GM19452 (cell line): ENCODE results near the gene SSTR4.
"Not testable (repeated sequence)": the region's sequence is repeated elsewhere in the genome, so short reads cannot be mapped to it uniquely, and the experiment has no call there.

ENCODE experiments used
- ATAC-seq: cut with Tn5 transposase; IDR thresholded peaks from one replicate; pipeline ENCODE4 v1.9.1; 2021; ENCODE audit not compliant: unreplicated experiment

Gene SSTR4

DNA sequence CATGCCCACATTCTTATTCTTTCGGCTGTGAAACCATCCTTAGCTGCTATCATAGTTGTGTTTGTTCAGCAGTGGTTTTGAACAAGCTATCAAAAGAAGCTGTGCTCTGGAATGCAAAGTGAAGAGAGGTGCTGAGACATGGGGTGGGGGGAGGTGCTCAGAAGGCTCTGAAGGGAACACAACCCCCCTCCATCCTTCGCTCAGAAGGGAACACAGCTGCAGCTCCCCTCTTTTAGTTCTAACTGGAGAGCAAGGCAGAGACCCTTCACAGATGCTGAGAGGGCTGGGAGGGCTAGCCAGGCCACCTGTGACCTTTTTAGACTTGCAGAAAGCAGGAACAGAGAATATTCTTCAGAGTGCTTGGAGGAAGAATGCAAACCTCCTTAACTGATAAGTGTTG lies 17.6 kb upstream of the SSTR4 start:
- no peak for ATAC-seq

- no peak for ATAC-seq
Observed at GRCh38 chr20:23018432-23018831, 16.7 kb upstream of the SSTR4 start.

GRCh38 chr20:23018941-23019340 lies 16.2 kb upstream of the SSTR4 start:
- no peak for ATAC-seq

DNA sequence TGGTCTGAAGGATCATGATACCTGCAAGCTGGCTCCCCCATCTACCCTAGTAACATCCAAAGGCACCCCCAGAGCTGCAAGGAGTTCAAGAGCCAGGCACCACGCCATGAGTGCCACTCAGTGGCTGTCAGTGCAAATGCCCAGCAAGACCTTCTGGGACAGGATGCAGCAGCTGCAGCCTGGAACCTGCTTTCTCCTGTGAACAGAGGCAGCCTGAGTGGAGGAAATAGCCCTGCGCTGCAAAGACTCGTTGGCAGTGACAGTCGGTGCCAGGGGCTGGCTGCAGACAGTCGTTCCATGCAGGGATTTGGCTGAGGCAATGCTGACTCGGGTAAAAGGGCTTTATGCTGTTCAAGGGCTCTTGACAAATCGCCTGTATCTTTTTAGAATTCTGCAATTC lies 15.7 kb upstream of the SSTR4 start:
- ATAC-seq = no peak

DNA sequence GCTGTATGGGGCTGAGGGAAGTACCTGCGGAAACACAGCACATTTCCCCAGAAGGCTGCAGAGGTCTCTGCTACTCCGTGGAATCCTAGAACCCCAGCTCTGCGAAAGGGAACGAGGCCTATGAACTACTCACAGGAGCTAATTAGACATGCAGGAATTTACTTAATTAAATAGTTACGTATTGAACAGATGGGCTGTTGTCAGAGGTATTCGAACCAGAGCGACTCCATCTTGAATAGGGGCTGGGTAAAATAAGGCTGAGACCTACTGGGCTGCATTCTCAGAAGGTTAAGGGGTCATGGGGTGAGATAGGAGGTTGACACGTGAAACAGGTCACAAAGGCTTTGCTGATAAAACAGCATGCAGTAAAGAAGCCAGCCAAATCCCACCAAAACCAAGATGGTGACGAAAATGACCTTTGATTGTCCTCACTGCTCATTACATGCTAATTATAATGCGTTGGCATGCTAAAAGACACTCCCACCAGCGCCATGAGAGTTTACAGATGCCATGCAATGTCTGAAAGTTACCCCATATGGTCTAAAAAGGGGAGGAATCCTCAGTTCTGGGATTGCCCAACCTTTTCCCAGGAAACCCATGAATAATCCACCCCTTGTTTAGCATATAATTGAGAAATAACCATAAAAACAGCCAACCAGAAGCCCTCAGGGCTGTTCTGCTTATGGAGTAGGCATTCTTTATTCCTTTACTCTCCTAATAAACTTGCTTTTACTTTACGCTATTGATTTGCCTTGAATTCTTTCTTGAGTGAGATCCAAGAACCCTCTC lies 14.7 kb upstream of the SSTR4 start:
- no peak for ATAC-seq

DNA sequence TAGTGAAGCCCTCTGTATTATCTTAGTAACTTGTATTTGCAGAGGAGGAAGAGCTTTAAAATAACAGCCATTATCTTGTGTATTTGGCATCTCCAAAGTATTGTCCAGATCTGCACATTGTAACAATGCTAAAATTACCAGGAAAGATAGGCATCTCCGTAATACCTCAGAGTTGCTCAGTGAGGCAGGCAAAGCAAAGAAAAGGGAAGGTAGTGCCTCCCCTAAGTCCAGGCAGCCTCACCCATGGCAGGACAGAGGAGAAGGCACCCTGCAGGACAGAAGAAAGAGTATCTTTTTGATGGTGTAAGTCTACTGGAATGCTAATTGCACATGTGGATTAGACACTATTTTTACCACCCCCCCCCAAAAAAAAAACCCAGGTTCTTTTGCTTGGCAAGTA lies 13.6 kb upstream of the SSTR4 start:
- ATAC-seq = no peak

- ATAC-seq = no peak
Observed at GRCh38 chr20:23021951-23022350, 13.2 kb upstream of the SSTR4 start.

GRCh38 chr20:23022849-23023248 lies 12.3 kb upstream of the SSTR4 start:
- ATAC-seq = no peak

DNA sequence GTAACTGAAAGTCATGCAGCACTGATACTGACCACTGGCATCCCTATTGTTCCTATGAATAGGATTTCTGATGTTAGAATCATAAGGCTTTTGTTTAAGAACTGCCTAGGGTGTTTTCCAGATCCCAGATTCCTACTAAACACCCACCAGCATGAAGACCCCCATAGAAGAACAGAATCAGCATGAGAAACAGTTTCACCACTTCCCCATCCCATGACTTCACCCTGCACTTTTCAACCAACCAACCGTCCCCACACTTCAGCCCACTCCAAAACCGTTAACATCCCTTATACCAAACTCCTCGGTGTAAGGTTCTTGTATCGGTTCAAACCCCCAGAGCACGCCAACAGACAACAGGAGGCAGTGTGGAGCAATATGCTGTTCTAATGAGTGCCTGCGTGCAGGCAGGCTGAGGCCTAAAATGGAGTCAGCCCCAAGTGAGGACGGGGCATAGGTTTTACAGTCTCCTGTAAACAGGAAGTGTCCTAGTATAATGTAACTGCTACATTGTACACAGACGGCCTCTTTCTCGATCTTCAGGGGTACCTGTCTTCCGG lies 11.4 kb upstream of the SSTR4 start:
- no peak for ATAC-seq

- ATAC-seq = no peak
Observed at GRCh38 chr20:23024701-23025100, 10.4 kb upstream of the SSTR4 start.

GRCh38 chr20:23025503-23025902 lies 9.6 kb upstream of the SSTR4 start:
- not testable (repeated sequence) for ATAC-seq

GRCh38 chr20:23027721-23028120 lies 7.4 kb upstream of the SSTR4 start:
- no peak for ATAC-seq

DNA sequence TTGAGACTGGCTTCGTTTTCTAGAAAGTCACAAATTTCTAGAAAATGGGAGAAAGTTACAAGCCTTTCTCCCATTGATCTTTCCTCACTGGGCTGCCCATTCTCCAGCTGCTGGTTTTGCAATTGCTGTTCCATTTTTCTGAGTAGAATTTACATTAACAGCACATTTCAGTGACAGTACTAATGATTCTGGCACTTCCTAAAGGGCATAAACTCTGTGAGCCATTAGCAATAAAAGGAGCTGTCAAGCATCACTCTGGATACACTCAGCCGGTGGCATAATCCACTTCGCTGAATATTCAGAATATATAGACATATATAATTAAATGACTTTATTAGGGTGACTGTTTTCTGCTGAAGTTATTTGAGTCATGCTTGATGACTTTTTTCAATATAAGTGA lies 6.7 kb upstream of the SSTR4 start:
- ATAC-seq = no peak

- no peak for ATAC-seq
Observed at GRCh38 chr20:23029324-23029723, 5.8 kb upstream of the SSTR4 start.

DNA sequence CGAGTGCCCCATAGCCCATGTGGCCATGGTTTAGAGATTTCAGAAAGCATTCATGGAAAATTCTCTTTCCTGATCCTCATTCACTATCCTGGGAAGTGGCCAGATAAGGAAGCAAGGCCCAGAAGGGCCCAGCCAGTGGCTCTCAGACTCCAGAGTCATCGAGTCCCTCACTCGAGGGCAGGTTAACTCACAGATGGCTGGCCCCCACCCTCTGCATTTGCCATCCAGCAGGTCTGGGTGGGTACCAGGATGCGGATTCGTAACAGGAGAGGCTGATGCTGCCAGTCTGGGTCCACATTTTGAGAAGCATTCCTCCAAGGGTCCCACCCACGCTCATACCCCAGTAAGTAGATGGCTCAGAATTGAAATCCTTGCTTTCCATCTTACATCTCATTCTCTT lies 3.8 kb upstream of the SSTR4 start:
- no peak for ATAC-seq

- no peak for ATAC-seq
Observed at GRCh38 chr20:23032056-23032749, 2.9 kb upstream of the SSTR4 start.

GRCh38 chr20:23032750-23033078 lies 2.4 kb upstream of the SSTR4 start:
- no peak for ATAC-seq

DNA sequence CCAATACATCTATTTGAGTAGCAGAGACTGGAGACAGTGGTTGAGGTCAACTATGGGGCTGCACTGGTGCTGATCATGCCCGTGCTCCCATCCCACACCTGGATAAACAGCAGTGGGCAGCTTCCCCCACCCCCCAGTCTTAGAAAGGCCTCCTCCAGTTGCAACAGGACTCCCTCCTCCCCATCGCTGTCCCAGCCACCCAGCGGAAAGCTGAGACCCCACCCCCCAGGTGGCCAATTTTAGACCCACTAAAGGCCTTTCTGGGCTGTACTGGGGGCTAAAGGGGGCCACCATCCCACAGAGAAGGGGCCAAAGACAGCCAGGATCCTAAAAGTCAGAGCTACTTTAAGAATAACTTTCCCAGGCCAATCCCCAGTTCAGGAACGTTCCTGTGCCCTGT lies 1.2 kb upstream of the SSTR4 start:
- ATAC-seq = no peak

GRCh38 chr20:23035731-23036130 lies 619 bp downstream of the SSTR4 start:
- ATAC-seq = no peak

DNA sequence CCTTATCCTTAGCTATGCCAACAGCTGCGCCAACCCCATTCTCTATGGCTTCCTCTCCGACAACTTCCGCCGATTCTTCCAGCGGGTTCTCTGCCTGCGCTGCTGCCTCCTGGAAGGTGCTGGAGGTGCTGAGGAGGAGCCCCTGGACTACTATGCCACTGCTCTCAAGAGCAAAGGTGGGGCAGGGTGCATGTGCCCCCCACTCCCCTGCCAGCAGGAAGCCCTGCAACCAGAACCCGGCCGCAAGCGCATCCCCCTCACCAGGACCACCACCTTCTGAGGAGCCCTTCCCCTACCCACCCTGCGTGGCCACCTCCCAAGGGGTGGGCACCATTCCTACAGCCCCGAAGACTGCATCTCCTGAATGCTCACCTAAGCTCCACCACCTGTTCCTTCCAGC lies 1.3 kb downstream of the SSTR4 start:
- no peak for ATAC-seq

DNA sequence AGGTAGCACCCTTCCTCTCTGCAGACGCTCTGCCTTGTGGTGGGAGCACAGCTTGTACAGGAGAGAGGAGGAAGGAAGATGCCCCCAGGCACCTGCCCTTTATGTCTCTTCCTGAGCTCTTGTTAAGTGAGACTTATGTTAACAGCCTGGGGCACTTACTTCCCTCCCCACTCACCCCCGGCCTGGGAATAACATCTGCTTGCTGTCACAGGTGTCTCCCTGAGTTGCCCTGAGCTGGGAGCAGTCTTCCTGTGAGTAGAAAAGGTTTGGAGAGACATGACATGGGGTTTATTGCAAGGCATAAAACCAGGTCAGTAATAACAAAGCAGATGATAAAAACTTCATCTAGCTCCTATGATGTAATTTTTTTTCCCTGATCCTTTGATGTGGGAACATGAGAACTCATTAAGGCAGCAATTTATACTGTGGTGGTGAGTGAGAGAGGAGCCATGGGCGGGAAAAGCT lies 1.9 kb downstream of the SSTR4 start:
- no peak for ATAC-seq

GRCh38 chr20:23039136-23039875 lies 4.2 kb downstream of the SSTR4 start:
- no peak for ATAC-seq
